Mesangial cell (primary cell): ENCODE results near the gene ACOT11. TPM values are rescaled to one million over a fixed set of nuclear protein-coding genes. Genes with fewer than 3 reads are reported as not detected.

Experiments
- total RNA-seq: library from RNA; depleted of rRNA; stranded (reverse); fragments of >200 nt; gene quantifications from 2 replicates; pipeline ENCODE4 v1.2.3, GENCODE V29; 2015

The ACOT11 gene
- total RNA-seq: 0.98 and 2.7 TPM in 2 replicates

GRCh38 chr1:54547601-54548388 lies at the start of gene ACOT11:
Gene ACOT11 (plus strand): TSS chr1:54548228. CDS start chr1:54548310, 82 bp downstream.

DNA sequence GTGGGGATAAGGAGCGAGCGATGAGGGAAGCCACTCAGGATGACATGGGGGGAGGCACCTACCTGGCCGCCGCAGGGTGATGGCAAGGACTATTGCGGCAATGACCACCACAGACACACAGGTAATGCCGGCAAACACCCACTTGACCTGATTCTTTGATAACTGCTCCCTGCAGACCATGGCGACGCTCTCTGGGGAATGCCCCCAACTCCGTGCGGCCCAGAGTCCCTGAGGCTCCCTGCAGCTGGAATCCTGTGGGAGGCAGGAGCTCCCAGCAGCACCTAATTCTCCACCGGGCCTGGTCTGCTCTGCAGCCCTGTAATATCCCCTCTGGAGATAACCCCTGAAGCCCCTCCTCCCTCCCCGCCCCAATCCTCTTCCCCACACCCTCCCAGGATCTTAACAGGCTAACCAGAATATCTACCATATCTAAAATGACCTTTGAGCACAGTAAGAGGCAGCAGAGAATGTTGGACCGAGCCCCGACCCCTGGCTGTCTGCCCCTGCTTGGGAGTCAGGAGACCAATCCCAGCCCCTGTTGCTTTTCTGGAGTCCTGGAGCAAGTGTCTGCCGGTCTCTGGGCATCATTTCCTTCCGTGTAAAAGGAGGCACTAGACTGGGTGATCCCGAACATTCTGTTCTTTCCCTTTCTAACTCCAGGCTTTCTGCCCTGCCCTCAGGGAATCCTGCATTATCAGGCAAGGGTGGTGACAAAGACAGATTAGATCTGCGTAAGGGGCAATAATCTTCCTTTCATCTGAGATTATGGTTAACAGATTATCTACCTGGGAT lies 75.4 kb downstream of the ACOT11 start, which contains the start of gene FAM151A:
Gene FAM151A (minus strand): TSS at position 310 of the 792 bp plus-strand sequence. CDS start 130 bp downstream, at position 180.

DNA sequence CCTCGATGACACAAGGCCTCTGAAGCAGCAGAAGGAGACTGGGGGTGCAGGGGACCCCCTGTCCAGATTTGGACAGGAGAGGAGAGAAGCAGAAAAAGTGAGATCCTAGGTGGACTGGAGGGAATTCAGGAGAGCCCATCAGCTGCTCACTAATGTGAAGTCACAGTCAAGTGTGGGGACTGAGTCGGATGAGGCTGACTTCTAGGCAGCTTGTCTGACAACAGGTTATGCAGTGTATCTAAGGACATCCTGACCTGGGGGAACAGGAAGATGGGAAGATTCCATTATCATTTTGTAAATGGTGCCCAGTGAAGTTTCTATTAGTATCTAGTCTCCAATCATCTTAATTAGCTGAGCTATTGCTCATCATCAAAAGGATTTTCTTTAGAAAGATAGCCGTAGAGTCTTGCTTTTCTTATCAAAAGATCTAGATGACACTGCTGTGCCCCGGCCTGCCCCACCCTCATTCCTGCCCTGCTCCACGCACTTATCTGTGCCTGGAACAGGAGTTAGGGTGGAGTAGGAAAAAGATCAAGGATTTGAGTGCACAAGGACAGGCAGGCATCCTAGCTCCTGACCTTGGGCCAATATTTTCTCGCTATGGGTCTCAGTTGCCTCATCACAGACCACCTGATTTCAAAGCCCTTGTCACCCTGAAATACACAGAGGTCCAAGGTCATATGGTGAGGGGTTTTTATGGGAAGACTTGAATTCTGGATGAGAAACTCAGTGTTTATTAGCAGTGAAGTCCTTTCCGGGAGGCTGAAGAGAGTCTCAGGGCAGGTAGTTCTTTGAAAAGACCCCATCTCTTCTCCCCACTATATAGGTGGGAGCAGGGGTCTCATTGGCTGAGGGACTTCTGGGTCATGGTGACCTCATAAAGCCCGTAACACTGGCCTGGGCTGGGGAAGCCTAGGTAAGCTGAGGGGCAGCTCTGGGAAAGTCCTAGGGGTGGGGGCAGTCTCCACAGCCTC lies 93.1 kb downstream of the ACOT11 start, which contains the start of gene MROH7:
Gene MROH7 (plus strand): TSS at position 924 of the 974 bp plus-strand sequence. CDS start 11,141 bp downstream, outside the sequence.

Other genes with a start within 250 kb of the ACOT11 start
- 19.4 and 38.9 TPM in 2 replicates for gene SSBP3, start 141.8 kb upstream of the ACOT11 start, total RNA-seq
- gene FAM151A, start 75.3 kb downstream of the ACOT11 start, total RNA-seq: not detected in 2 replicates
- gene MROH7, start 93.6 kb downstream of the ACOT11 start, total RNA-seq: 0.13 TPM in 1 of 2 replicates, not detected in the other
- 12.5 and 19.1 TPM in 2 replicates for gene TTC4, start 167.6 kb downstream of the ACOT11 start, total RNA-seq
- gene PARS2, start 216.3 kb downstream of the ACOT11 start, total RNA-seq: 5.5 and 9.0 TPM in 2 replicates